Hindlimb muscle (tissue), 1 donor: Measurements from ENCODE around the gene SLC35A1. TPM values are rescaled to one million over a fixed set of nuclear protein-coding genes. Genes with fewer than 3 reads are reported as not detected.
"Not testable (repeated sequence)": the region's sequence is repeated elsewhere in the genome, so short reads cannot be mapped to it uniquely, and the experiment has no call there.

Source experiments
- DNase-seq: peaks from one replicate; pipeline ENCODE4 v3.0.0-alpha.2; 2013
- polyA plus RNA-seq: library from polyadenylated mRNA; unstranded; fragments of 120-200 nt; gene quantifications from one replicate; pipeline ENCODE4 v1.2.1, GENCODE V29; 2013; ENCODE audit not compliant: insufficient read length

SLC35A1 gene
- polyA plus RNA-seq: 16.4 TPM

- peak; percentile 93 for DNase-seq
Observed at GRCh38 chr6:87472525-87473418, at the start of gene SLC35A1. Gene SLC35A1 (plus strand): TSS chr6:87472974. CDS start chr6:87473004, 30 bp downstream.

GRCh38 chr6:87426789-87427188, 46.0 kb upstream of the SLC35A1 start:
- DNase-seq: no peak

GRCh38 chr6:87430499-87430898, 42.3 kb upstream of the SLC35A1 start:
- no peak for DNase-seq

GRCh38 chr6:87431263-87431662, 41.5 kb upstream of the SLC35A1 start:
- no peak for DNase-seq

GRCh38 chr6:87436435-87436834, 36.3 kb upstream of the SLC35A1 start:
- peak; percentile 70 for DNase-seq

- DNase-seq: no peak
Observed at GRCh38 chr6:87441711-87442110, 31.1 kb upstream of the SLC35A1 start.

- no peak for DNase-seq
Observed at GRCh38 chr6:87444362-87444761, 28.4 kb upstream of the SLC35A1 start.

GRCh38 chr6:87465051-87465450, 7.7 kb upstream of the SLC35A1 start:
- no peak for DNase-seq

- DNase-seq: no peak
Observed at GRCh38 chr6:87473419-87473903, 687 bp downstream of the SLC35A1 start.

- DNase-seq: no peak
Observed at GRCh38 chr6:87481931-87482330, 9.2 kb downstream of the SLC35A1 start.

- DNase-seq: no peak
Observed at GRCh38 chr6:87482366-87482765, 9.6 kb downstream of the SLC35A1 start.

GRCh38 chr6:87483929-87484328, 11.2 kb downstream of the SLC35A1 start:
- DNase-seq: no peak

GRCh38 chr6:87484491-87484890, 11.7 kb downstream of the SLC35A1 start:
- DNase-seq: no peak

GRCh38 chr6:87487555-87487954, 14.8 kb downstream of the SLC35A1 start:
- no peak for DNase-seq

- not testable (repeated sequence) for DNase-seq
Observed at GRCh38 chr6:87489326-87489725, 16.6 kb downstream of the SLC35A1 start.

GRCh38 chr6:87494761-87495422, 22.1 kb downstream of the SLC35A1 start:
- DNase-seq: no peak

- DNase-seq: no peak
Observed at GRCh38 chr6:87498048-87498447, 25.3 kb downstream of the SLC35A1 start.

GRCh38 chr6:87501809-87502572, 29.2 kb downstream of the SLC35A1 start:
- DNase-seq: no peak

GRCh38 chr6:87504441-87504840, 31.7 kb downstream of the SLC35A1 start:
- no peak for DNase-seq

GRCh38 chr6:87514831-87515230, 42.1 kb downstream of the SLC35A1 start:
- no peak for DNase-seq

GRCh38 chr6:87518453-87518852, 45.7 kb downstream of the SLC35A1 start:
- DNase-seq: no peak

- DNase-seq: no peak
Observed at GRCh38 chr6:87522686-87523085, 49.9 kb downstream of the SLC35A1 start.

GRCh38 chr6:87529221-87529620, 56.4 kb downstream of the SLC35A1 start:
- DNase-seq: no peak
